MCF 10A (cell line): ENCODE measurements around the gene HSPA12B. TPM values are rescaled to one million over a fixed set of nuclear protein-coding genes. Genes with fewer than 3 reads are reported as not detected.

Experiments used
- BruUV-seq: library from RNA; stranded (reverse); fragments of 400-500 nt; replicated peaks from 2 replicates; lab custom pipeline; 2021; lab: Mats Ljungman, UMichigan
- CTCF ChIA-PET: fragments of 300-600 bp; sonication (Branson Sonifier 250); formaldehyde crosslinking; extraction: SDS; loops from one replicate; lab custom pipeline; 2021; ENCODE audit warnings: antibody characterized with exemption, inconsistent platforms; lab: Yijun Ruan, JAX
- POLR2A ChIA-PET: fragments of 300-600, 350-650 bp; sonication (Branson Sonifier 250); formaldehyde crosslinking; extraction: SDS; loops from one replicate; lab custom pipeline; 2020; ENCODE audit warnings: antibody characterized with exemption, inconsistent platforms; lab: Yijun Ruan, JAX
- DNase-seq: peaks from one replicate; pipeline ENCODE4 v3.0.0-alpha.2; 2018; ENCODE audit not compliant: unreplicated experiment
- H3K27ac Mint-ChIP-seq: one replicate; pipeline ENCODE4 v1.8.0; 2022; ENCODE audit warnings: mild to moderate bottlenecking, low read depth, mixed read lengths; ENCODE audit not compliant: unreplicated experiment
- H3K27me3 Mint-ChIP-seq: one replicate; pipeline ENCODE4 v1.8.0; 2022; ENCODE audit warnings: mixed read lengths; ENCODE audit not compliant: insufficient read depth, unreplicated experiment
- H3K36me3 Mint-ChIP-seq: one replicate; pipeline ENCODE4 v1.8.0; 2022; ENCODE audit warnings: mild to moderate bottlenecking, moderate library complexity, mixed read lengths; ENCODE audit not compliant: insufficient read depth, unreplicated experiment
- H3K4me1 Mint-ChIP-seq: one replicate; pipeline ENCODE4 v1.8.0; 2022; ENCODE audit warnings: mixed read lengths; ENCODE audit not compliant: insufficient read depth, unreplicated experiment
- H3K4me3 Mint-ChIP-seq: one replicate; pipeline ENCODE4 v1.8.0; 2022; ENCODE audit warnings: mild to moderate bottlenecking, moderate library complexity, mixed read lengths; ENCODE audit not compliant: unreplicated experiment
- H3K9me3 Mint-ChIP-seq: one replicate; pipeline ENCODE4 v1.8.0; 2022; ENCODE audit warnings: mixed read lengths; ENCODE audit not compliant: unreplicated experiment
- intact Hi-C: fragments of 100-400 bp; cut with micrococcal nuclease; formaldehyde crosslinking; loops from 2 replicates; pipeline ENCODE4 v1.14.1; 2022
- total RNA-seq: library from RNA; stranded (reverse); gene quantifications from 2 replicates; pipeline ENCODE4 v1.2.3, GENCODE V29; 2022
- TF ChIP-seq, protein P1 (sequence below): fragments of 200-600 bp; IDR thresholded peaks from one replicate; pipeline ENCODE4 v1.8.0; 2022; ENCODE audit warnings: antibody characterized with exemption, mild to moderate bottlenecking; ENCODE audit not compliant: unreplicated experiment

HSPA12B gene
- total RNA-seq, 1 experiment from 2014 or later = not detected

DNA sequence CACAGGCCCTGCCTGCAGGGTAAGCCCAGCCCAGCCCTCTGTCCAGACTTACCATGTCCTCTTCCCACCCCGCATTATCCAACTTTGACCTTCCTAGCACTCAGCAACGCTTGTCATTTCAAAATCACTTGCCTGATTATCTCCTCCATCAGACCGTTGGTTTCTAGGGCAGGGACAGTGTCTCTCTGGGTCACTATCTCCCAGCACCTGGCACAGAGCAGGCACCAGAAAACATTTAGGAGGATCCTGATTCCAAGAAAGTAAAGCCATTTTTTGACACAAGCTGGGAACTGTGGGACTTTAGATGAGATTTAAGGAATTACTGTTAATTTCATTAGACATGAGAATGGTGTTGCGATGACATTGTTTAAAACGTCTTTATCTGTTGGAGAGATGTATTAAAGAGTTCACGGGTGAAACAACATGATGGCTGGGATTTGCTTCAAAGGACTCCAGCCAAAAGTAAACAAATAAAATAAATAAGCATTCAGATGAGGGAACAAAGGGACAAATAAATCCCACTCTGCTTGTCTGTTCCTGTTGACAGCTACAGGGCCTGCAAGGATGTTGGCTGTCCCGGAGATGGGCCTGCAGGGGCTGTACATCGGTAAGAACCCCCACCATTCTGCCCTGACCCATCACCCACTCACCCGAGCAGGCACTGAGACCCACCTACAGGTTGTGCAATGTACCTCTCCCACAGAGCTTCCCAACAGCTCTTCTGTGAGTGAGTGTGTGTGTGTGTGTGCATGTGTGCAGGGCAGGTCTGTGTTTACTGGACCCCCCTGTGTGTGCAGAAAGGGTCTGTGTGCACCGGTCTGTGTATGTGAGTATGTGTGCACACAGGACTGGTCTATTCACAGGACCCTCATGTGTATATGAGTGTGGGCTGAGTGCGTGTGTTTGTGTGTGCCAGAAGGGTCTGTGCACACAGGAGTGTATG, 5.9 kb downstream of the HSPA12B start:
- DNase-seq = no peak
- Mint-ChIP-seq H3K36me3 (peaks cover 3% of the 10 kb centered on the region), H3K4me3 (no peak overlapping the region), H3K27ac (no peak overlapping the region), H3K27me3 (no peaks in the 10 kb centered on the region), H3K9me3 (no peaks in the 10 kb centered on the region), H3K4me1 (peaks cover 12% of the 10 kb centered on the region)
- TF ChIP-seq, protein P1, sequence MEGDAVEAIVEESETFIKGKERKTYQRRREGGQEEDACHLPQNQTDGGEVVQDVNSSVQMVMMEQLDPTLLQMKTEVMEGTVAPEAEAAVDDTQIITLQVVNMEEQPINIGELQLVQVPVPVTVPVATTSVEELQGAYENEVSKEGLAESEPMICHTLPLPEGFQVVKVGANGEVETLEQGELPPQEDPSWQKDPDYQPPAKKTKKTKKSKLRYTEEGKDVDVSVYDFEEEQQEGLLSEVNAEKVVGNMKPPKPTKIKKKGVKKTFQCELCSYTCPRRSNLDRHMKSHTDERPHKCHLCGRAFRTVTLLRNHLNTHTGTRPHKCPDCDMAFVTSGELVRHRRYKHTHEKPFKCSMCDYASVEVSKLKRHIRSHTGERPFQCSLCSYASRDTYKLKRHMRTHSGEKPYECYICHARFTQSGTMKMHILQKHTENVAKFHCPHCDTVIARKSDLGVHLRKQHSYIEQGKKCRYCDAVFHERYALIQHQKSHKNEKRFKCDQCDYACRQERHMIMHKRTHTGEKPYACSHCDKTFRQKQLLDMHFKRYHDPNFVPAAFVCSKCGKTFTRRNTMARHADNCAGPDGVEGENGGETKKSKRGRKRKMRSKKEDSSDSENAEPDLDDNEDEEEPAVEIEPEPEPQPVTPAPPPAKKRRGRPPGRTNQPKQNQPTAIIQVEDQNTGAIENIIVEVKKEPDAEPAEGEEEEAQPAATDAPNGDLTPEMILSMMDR = no peak
- ChIA-PET POLR2A (no interaction called here), CTCF (interaction anchor here (1.7 to 4.5 kb wide), 3 partner anchors 11 to 28 kb away, joined by 6 to 26 read pairs (median 7); no protein-coding TSS in a partner anchor)
- intact Hi-C loops = no loop called here
- BruUV-seq = no TSS peak

DNA sequence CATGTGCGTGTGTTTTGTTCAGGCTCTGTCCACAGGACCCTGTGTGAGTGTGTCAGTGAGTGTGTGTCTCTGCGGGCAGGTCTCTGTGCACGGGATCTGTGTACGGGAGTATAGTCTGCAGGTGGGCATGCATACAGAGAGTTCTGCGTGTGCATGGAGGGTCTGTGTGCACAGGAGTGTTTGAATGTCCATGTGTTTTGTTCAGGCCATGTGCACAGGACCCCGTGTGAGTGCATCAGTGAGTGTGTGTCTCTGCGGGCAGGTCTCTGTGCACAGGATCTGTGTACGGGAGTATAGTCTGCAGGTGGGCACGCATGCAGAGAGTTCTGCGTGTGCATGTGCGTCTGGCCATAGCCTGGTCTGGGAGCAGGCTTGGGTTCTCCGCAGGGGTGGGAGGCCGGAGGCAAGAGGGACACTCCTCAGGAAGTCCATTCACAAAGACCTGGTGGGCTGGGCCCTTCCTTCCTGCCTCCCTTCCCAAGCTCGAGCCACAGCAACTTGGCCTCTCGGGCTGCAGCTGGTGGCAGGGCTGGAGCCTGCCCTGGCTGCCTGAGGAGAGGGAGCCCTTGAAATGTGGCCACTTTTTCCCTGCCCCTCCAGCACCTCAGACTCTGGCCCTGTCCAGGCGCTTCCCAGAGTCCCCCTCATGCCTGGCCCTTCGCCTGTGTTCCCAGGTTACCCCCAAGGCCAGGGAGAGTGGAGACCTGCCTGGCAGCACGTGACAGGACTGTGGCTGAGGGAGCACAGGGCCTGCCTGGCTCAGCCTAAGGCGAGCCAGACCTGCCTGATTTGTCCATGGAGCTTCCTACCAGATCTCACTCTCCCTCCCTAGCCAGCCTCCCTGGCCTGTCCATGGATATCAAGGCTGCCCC, 6.8 kb downstream of the HSPA12B start:
- no peaks in the 10 kb centered on the region for H3K36me3 Mint-ChIP-seq
- no peak for DNase-seq
- H3K4me1 Mint-ChIP-seq = peaks cover 4% of the 10 kb centered on the region
- intact Hi-C loops = no loop called here
- no peaks in the 10 kb centered on the region for H3K9me3 Mint-ChIP-seq
- CTCF ChIA-PET = interaction anchor here (1.0 to 2.5 kb wide), 3 partner anchors 10 to 63 kb away, joined by 3 to 11 read pairs (median 9); no protein-coding TSS in a partner anchor
- POLR2A ChIA-PET = interaction anchor here (0.6 kb wide), 1 partner anchor 14 kb away, joined by 3 read pairs; no protein-coding TSS in a partner anchor
- TF ChIP-seq, protein P1 = no peak
- peaks cover 5% of the 10 kb centered on the region for H3K27me3 Mint-ChIP-seq
- H3K27ac Mint-ChIP-seq = no peak overlapping the region
- no peak overlapping the region for H3K4me3 Mint-ChIP-seq
- BruUV-seq = no TSS peak

DNA sequence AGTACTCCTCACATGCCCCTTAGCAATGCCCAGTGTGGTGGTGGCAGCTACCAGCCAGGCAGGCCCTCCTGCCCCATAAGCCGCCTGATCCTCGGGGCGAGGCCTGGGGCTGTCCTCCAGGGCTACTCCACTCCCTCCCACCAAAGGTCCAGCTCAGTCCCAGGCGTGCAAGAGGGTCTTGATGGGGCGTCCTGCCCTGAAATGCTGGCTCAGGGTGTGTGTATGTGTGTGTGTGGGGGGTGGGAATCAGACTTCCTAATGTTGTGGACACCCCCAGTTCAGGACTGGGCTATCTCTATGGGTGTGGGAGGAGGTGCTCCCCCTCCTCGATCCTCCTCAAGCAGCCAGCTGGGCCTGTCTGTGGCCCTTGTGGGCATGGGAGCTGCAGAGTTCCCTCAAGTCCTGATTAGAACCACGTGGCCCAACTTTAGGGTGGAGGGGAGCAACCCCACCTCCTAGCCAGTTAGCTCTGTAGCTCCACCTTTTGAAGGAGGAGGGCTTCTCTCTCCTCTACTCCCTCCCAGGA, 7.5 kb downstream of the HSPA12B start:
- BruUV-seq = no TSS peak
- intact Hi-C loops = no loop called here
- DNase-seq = no peak
- Mint-ChIP-seq H3K27me3 (peaks cover 11% of the 10 kb centered on the region), H3K36me3 (no peaks in the 10 kb centered on the region), H3K4me3 (no peak overlapping the region), H3K9me3 (no peaks in the 10 kb centered on the region), H3K4me1 (no peaks in the 10 kb centered on the region), H3K27ac (no peak overlapping the region)
- TF ChIP-seq, protein P1 = no peak
- CTCF ChIA-PET = interaction anchor here (1.0 to 2.5 kb wide), 5 partner anchors 10 to 64 kb away, joined by 3 to 11 read pairs (median 5); no protein-coding TSS in a partner anchor
- POLR2A ChIA-PET = interaction anchor here (0.6 kb wide), 3 partner anchors 15 to 95 kb away, joined by 3 read pairs; no protein-coding TSS in a partner anchor
